ENCODE measurements around the gene NHLH2. TPM values are rescaled to one million over a fixed set of nuclear protein-coding genes. Genes with fewer than 3 reads are reported as not detected.

NHLH2 gene
- total RNA-seq, 1 experiment from 2014 or later, result not detected

DNA sequence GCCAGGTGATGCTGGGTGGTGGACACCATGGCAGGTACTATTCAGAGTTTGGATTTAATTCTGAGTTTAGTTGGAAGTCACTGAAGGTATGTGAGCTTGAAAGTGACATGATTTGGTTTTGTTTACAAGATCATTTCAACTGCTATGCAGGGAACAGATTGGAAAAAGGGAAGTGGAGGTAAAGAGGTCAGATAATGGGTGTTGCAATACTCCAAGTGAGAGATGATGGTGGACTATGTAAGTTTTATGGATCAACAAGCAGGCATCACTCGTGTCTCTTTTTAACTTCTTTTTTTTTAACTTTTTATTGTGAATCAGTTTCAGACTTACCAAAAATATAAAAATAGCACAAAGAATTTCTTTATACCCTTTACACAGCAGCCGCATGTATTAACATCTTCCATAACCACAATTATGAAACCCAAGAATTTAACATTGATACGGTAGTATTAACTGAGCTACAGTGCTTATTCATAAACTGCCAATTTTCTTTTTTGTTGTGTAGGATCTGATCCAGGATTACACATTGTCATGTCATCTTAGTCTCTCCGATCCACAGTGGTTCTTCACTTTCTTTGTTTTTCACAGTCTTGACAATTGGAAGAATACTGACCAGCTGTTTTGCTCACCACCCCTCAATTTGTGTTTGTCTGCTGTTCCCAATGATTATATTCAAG lies 24.9 kb upstream of the NHLH2 start:
- ChIA-PET CTCF (no interaction called here), POLR2A (no interaction called here), RAD21 (ENCODE audit: low non-redundant PET in 1 of 2, low total read pairs in 2 of 2, uncharacterized antibody in 2 of 2, unreplicated experiment in 2 of 2) (no interaction called here)
- no peaks in the 10 kb centered on the region for H3K27me3 ChIP-seq (ENCODE audit: insufficient read depth, low read length)
- H3K36me3 ChIP-seq (ENCODE audit: control insufficient read depth in 1 of 2, insufficient read depth in 2 of 2, low read length in 2 of 2), result no peaks in the 10 kb centered on the region
- H3K4me2 ChIP-seq (ENCODE audit: low read length), result no peak overlapping the region
- H3K9me2 ChIP-seq (ENCODE audit: insufficient read depth), result no peaks in the 10 kb centered on the region
- no peak overlapping the region for H3K9ac ChIP-seq (ENCODE audit: low read length)
- no peaks in the 10 kb centered on the region for H3K79me2 ChIP-seq (ENCODE audit: insufficient read depth, low read length)
- H3K4me3 ChIP-seq (replicated peaks in 1 of 2; ENCODE audit: low read depth in 1 of 2, low read length in 2 of 2), result no peak overlapping the region
- H4K20me1 ChIP-seq (ENCODE audit: insufficient read depth), result no peaks in the 10 kb centered on the region
- DNase-seq (ENCODE audit: low read depth, low spot score) (no peak), ATAC-seq (no peak)
- no peak overlapping the region for H3K27ac ChIP-seq (ENCODE audit: low read depth, low read length)
- H3K9me3 ChIP-seq (ENCODE audit: control insufficient read depth in 1 of 2, insufficient read depth in 1 of 2, low read depth in 1 of 2, low read length in 2 of 2), result no peaks in the 10 kb centered on the region
- intact Hi-C loops (cut with micrococcal nuclease), result no loop called here
- BruUV-seq (replicated peaks), result no TSS peak
- H2AFZ ChIP-seq (ENCODE audit: low read depth, low read length, poor library complexity, severe bottlenecking), result no peak overlapping the region
- TF ChIP-seq EGR1 (IDR thresholded peaks at IDR 0.05; ENCODE audit: low read depth), result no peak
- TF ChIP-seq, protein P1, sequence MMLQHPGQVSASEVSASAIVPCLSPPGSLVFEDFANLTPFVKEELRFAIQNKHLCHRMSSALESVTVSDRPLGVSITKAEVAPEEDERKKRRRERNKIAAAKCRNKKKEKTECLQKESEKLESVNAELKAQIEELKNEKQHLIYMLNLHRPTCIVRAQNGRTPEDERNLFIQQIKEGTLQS (IDR thresholded peaks at IDR 0.05), result no peak
- no peak for TF ChIP-seq POLR2A (IDR thresholded peaks at IDR 0.05; ENCODE audit: borderline replicate concordance, extremely low read depth, insufficient read depth, insufficient read length)
- TF ChIP-seq SP1 (IDR thresholded peaks at IDR 0.05; ENCODE audit: low read depth), result no peak
- no peak for TF ChIP-seq ZFX (IDR thresholded peaks at IDR 0.05)
- TF ChIP-seq YY1 (IDR thresholded peaks at IDR 0.05; ENCODE audit: extremely low read depth, insufficient replicate concordance, low read depth, low read length), result no peak
- TF ChIP-seq, protein P2, sequence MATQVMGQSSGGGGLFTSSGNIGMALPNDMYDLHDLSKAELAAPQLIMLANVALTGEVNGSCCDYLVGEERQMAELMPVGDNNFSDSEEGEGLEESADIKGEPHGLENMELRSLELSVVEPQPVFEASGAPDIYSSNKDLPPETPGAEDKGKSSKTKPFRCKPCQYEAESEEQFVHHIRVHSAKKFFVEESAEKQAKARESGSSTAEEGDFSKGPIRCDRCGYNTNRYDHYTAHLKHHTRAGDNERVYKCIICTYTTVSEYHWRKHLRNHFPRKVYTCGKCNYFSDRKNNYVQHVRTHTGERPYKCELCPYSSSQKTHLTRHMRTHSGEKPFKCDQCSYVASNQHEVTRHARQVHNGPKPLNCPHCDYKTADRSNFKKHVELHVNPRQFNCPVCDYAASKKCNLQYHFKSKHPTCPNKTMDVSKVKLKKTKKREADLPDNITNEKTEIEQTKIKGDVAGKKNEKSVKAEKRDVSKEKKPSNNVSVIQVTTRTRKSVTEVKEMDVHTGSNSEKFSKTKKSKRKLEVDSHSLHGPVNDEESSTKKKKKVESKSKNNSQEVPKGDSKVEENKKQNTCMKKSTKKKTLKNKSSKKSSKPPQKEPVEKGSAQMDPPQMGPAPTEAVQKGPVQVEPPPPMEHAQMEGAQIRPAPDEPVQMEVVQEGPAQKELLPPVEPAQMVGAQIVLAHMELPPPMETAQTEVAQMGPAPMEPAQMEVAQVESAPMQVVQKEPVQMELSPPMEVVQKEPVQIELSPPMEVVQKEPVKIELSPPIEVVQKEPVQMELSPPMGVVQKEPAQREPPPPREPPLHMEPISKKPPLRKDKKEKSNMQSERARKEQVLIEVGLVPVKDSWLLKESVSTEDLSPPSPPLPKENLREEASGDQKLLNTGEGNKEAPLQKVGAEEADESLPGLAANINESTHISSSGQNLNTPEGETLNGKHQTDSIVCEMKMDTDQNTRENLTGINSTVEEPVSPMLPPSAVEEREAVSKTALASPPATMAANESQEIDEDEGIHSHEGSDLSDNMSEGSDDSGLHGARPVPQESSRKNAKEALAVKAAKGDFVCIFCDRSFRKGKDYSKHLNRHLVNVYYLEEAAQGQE (IDR thresholded peaks at IDR 0.05; ENCODE audit: low read depth), result no peak
- H3K4me1 ChIP-seq (ENCODE audit: control insufficient read depth in 1 of 2, insufficient read depth in 2 of 2, low read length in 2 of 2), result no peaks in the 10 kb centered on the region

All from HCT116 (cell line).